IPS DF 19.7 (cell line): ENCODE results near the gene FAN1.
"Not testable (repeated sequence)": the region's sequence is repeated elsewhere in the genome, so short reads cannot be mapped to it uniquely, and the experiment has no call there.

Source experiments
- DNase-seq: peaks from one replicate; pipeline ENCODE4 v3.0.0-alpha.2; 2013; ENCODE audit warnings: low read depth, low spot score

The FAN1 gene

DNA sequence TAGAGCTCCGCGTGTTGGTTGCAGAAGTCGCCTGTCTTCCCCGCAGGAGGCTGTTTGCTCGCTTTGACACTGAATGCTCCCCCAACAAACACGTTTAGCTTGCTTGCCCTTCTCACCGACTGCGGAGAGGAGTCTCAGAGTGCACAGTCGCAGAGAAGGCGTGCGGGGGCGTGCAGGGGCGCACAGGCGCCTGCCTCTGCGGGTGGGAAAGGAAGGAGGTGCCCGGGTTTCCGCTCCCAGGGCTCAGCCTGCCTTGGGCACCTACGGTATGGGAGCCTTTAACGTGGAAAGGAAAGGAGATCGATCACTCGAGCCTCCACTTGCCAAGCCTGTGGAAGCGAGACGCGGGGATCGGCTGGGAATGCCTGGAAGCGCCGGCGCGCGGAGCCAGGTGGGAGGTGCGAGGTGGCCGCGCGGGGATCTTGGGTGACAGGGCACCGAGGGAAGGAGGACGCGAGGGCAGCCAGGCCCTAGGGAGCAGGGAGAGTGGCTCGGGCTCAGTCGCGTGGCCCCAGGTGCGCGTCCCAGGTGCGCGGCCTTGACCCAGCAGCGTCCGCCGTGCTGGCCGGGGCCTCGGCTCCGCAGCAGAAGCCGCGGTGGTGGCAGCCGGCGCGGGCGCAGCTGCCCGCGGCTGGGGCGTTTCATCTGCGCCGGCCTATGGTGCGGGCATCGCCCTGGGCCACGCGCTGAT is at the start of gene FAN1:
TSS of gene FAN1 (plus strand) at position 419 of the 691 bp plus-strand sequence. CDS start 749 bp downstream, outside the sequence.
- DNase-seq: peak; percentile 81

DNA sequence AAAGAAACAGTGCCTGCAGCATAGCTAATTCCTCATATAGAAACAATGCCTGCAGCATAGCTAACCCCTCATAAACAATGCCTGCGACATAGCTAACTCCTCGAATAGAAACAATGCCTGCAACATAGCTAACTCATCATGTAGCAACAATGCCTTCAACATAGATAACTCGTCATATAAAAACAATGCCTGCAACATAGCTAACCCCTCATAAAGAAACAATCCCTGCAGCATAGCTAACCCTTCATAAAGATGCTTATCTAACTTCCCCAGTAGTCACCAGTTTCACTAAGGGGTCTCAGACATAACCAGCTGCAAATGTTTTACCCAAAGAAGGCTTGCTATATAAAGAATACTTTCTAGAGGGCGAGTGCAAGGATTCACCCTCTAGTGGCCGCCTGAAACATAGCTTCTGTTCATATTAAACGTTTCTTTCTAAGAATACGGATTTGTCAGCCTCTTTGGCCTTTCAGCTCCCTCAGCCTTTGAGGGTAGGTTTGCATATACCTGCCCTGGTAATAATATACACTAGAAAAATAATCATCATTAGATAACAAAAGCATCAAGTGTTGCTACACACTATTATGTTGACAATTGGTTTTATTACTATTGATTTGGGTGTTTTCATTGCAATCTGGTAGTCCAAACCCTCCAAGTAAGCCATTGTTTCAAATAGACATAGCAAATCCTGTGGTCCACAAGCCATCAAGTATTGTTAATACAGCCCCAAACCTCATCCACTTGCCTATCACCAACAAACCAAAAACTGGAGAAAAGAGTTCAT is 44.4 kb upstream of the FAN1 start:
- no peak for DNase-seq

DNA sequence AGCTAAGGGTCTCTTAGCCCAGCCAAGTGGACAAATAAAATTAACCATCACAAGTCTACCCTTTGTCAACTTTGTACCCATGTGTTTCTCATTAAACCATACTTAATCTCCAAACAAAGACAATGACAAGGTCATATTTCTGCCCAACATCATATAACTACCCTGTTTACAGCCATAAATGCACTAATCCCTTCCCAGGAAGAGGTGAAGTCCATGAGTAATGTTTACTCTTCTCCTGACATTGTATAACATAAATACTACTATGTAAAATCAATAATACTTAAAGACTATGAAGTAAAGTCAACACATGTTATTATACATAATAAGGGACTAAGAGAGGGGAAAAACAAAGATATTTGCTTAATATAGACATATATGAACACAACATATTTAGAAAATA is 38.5 kb upstream of the FAN1 start:
- no peak for DNase-seq

DNA sequence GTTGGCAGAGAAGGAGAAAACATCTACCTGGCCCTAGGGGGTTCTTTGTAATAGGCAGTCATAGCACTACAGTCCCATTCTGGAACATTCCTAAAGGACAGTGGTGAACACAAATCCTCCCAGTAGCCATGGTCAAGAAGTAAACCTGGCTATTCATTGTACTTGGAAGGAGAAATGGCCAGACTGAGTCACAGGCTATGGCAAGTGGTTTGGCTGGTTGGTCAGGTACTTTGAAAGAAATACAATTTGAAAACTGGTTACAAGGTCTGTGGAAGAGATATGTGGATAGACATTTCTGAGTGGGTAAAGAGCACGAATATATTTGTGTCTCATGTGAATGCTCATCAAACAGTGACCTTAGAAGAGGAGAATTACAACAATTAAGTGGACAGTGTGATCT is 33.0 kb upstream of the FAN1 start:
- no peak for DNase-seq

DNA sequence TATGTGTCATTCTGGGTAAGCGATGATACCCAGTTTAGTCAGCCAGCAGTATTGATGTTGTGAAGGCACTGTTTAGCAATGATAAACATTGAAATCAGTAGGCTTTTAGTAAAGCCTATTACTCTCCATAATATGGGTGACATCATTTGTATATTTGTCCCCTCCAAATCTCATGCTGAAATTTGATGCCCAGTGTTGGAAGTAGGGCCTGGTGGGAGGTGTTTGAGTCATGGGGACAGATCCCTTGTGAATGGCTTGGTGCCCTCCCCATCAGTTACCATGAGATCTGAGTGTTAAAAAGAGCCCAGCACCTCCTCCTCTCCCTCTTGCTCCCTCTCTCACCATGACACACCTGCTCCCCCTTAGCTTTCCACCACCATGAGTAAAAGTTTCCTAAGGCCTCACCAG is 31.4 kb upstream of the FAN1 start:
- no peak for DNase-seq

DNA sequence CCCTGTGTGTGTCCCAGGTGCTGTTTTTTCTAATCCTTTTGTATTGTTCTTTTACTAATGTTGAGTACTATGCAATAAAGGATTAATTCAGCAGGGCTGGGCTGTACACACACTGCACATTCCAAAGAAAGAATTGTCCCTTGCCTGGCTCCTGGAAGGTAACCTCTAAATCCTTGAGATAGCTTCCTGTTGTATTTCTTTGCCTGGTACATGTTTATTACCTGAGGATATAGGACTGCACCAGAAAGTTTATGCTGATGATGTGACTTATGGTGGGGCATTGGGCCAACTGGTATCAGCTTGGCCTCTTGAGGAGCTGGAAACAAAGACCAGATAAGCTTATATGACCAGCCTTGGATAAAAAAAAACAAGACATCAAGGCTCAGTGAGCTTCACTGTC is 26.6 kb upstream of the FAN1 start:
- no peak for DNase-seq

DNA sequence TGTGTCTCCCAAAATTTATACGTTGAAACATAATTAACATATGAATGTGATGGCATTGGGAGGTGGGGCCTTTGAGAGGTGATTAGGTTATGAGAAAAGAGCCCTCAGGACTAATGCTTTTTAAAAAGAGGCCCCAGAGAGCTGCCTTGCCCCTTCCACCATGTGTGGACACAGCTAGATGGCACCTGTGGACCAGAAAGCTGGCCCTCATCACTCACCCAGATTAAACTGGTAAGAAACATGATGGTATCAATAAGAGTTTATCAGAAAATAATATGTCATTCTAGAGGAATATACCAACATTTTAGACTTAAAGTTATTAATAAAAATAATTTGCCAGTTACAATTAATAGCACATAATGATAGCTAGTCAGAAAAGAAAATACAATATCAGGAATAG is 25.2 kb upstream of the FAN1 start:
- DNase-seq: no peak

DNA sequence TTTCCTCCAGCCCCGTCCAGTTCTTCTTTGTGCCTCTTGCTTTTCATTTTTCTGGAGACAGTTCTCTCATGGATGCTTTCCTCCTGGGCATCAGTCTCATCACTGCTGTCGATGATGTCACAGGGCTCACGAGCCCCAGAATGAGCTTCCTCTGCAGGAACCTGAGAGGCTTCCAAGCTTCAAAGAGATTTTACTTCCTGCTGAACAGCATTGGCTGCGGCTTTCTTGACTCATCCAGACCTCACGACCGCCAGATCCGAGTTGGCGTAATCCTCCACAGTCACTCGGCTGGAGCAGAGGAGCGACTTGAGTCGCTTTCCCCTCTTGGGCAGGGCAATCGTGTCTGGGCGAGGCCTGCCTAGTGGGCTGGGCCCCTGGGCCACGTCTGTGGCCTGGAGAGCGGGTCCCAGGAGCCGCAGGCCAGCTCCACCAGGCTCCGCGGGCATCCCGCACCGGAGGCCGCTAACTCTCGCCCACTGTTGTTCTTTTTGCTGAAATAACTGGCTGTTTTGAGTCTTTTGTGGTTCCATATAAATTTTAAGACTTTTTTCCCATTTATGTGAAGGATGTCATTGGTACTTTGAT is 20.8 kb upstream of the FAN1 start:
- DNase-seq: no peak

DNA sequence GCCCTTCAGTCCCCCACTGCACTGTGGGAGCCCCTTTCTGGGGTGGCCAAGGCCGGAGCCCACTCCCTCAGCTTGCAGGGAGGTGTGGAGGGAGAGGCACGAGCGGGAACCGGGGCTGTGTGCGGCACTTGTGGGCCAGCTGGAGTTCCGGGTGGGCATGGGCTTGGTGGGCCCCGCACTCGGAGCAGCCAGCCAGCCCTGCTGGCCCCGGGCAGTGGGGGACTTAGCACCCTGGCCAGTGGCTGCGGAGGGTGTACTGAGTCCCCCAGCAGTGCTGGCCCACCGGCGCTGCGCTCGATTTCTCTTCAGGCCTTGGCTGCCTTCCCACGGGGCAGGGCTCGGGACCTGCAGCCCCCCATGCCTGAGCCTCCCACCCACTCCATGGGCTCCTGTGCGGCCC is 20.0 kb upstream of the FAN1 start:
- DNase-seq: not testable (repeated sequence)

DNA sequence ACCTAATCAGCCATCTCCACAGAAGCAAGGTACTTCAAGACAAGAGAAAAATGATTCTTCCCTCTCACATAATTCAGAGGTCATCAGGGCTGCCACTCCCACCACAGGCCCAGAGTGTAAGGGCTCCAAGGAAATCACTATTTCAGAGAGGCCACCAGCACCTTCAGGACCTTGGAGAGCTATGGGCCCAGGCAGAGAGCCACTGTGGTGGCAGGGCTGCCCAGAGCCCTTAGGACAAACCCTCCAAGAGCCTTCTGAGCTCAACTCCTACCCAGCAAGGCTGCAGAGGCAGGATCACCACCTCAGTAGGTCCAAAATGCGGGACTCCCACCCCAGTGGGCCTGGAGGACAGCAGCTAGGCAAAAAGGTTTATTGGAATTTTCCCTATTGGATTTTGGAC is 17.9 kb upstream of the FAN1 start:
- no peak for DNase-seq

DNA sequence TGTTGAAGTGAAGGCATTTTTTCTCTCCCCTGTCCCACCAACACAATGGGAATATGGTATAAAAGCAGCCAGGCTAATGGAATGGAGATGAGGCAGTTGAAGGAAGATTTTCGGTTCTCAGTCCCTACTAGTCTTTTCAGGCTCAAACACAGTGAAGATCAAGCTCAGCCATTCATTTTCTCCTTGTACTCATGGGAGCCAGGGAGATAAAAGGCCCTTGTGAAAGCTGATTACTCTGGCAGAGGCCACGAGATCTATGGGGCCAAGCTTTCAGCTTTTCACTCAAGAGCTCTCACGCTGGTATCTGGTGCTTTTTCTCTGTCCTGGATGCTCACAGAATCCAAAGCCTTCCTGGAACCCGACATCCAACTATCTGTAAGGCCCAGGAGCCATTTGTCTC is 14.5 kb upstream of the FAN1 start:
- no peak for DNase-seq

DNA sequence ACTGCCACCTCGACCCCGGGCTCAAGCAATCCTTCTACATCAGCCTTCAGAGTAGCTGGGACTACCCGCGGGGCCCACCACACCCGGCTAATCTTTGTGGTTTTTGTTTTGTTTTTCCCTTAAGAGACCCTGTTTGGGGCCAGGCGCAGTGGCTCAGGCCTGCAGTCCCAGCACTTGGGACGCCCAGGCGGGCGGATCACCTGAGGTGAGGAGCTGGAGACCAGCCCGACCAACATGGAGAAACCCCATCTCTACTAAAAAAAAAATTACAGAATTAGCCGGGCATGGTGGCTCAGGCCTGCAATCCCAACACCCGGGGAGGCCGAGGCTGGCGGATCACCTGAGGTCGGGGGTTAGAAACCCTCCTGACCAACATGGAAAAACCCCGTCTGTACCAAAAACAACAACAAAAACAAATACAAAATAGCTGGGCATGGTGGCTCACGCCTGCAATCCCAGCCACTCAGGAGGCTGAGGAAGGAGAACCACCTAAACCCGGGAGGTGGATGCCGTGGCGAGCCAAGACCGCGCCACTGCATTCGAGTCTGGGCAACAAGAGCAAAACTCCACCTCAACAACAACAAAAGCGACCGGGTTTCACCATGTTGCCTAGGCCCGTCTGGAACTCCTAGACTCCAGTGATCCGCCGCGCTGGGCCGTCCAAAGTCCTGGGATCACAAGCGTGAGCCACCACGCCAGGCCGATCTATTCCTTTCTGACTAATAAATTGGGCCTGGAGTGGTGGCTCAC is 8.1 kb upstream of the FAN1 start:
- no peak for DNase-seq

DNA sequence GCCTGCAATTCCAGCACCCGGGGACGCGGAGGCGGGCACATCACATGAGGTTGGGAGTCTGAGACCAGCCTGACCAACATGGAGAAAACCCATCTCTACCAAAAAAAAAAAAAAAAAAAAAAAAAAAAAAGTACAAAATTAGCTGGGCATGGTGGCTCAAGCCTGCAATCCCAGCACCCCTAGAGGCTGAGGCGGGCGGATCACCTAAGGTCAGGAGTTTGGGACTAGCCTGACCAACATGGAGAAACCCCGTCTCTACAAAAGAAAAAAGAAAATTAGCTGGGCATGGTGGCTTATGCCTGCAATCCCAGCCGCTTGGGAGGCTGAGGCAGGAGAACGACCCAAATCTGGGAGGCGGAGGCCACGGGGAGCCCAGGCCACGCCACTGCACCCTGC is 7.5 kb upstream of the FAN1 start:
- DNase-seq: no peak

DNA sequence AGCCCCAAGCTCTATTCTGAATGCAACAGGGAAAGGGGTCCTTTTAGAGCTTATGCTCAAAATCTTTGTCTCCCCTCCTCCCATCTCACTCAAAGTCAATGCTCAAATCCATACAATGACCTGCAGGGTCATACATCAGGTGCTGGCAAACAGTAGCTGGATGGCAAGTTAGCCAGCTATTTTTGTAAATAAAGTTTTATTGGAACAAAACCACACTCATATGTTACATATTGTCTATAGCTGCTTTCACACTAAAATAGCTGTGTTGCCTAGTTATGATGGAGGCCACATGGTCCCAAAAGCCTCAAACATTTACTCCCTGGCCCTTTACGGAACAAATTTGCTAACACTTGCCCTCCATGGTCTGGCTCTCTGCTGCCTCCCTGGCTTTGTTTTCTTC is 1.8 kb upstream of the FAN1 start:
- DNase-seq: no peak

DNA sequence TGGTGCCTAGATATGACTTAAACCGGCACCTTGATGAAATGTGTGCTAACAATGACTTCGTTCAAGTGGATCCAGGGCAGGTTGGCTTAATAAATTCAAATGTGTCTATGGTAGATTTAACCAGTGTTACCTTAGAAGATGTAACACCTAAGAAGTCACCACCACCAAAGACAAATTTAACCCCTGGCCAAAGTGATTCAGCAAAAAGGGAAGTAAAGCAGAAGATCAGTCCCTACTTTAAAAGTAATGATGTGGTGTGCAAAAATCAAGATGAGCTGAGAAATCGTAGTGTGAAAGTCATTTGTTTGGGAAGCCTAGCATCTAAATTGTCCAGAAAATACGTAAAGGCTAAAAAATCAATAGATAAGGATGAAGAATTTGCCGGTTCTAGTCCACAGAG is 1.1 kb downstream of the FAN1 start:
- DNase-seq: no peak

DNA sequence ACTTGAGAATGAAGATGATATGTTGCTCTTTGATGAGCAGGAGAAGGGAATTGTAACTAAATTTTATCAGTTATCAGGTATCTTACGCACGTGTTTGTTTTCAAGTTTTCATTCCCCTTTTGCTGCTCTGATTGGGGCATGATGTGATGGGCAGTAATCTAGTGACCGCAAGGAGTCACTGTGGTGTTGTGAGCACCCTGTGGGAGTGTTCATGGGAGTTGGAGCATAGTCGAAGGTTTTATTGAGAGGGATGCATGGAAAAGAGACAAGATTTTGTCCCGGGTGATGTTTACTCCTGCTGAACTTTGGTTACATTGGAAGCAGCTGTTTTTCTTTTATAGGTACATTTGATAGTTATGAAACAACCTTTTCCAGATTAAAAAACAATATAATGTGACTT is 2.1 kb downstream of the FAN1 start:
- DNase-seq: no peak

DNA sequence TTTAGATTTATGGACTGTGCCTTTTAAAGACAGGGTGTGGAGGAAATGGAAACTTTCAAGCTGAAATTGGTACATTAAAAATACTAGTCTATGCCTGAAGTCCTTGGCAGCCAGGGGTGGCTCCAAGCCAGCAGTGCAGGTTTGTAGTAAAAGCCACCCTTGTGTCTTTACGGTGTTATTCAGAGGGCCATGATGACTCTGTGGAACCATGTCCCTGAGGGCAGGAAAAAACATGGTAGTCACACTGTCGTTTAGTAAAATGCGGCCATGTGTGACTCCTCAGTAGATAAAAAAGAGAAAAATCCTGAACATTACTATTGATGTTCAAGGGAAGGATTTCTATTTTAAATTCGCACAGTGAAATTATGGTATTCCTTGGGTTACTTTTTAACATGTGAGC is 2.7 kb downstream of the FAN1 start:
- DNase-seq: no peak

DNA sequence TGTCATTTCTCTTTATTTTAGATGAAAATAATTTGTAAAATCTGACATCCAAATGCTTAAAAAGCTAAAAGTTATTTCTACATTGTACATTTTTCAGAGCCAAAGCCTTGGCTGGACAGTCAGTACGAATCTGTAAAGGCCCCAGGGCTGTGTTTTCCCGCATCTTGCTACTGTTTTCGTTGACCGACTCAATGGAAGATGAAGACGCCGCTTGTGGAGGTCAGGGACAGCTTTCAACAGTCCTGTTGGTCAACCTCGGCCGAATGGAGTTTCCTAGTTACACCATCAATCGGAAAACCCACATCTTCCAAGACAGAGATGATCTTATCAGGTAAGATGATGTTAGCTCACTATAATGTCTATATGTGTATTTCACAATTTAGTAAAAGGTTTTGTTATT is 10.0 kb downstream of the FAN1 start:
- DNase-seq: no peak

DNA sequence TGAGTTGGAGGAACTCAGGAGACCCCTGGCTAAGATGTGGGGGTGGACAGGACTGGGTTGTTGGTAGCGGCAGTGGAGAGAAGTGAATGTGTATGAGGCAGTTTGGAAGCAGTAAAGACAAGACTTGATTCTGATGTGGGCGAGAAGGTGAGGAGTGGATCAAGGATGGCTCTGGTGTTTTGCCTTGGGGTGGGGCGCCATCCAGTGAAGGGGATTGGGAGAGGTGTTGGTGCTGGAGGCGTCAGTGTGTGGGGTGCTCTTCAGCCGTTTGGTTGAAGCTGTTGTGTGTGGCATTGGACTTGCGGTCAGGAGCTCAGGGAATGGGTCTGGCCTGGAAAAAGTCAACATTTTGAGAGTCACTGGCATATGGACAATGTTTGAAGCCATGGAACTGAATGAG is 13.3 kb downstream of the FAN1 start:
- DNase-seq: no peak

DNA sequence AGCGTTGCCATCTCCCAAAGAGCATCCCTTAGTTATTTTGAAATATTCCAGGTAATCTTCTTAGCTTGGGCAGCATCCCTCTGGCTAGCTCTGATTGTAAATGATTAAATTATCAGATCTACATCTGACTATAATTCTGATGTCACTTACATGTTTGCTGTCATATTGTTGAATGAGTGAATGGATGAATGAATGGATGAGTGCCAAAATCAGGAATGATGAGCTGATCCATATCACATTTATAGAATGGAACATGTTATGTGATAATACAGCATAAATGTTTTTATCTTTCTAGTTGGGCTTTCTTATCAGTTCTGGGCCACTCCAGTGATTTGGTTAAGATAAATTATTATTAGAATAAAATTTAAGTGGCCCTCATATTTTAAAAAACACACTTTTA is 14.0 kb downstream of the FAN1 start:
- DNase-seq: no peak

DNA sequence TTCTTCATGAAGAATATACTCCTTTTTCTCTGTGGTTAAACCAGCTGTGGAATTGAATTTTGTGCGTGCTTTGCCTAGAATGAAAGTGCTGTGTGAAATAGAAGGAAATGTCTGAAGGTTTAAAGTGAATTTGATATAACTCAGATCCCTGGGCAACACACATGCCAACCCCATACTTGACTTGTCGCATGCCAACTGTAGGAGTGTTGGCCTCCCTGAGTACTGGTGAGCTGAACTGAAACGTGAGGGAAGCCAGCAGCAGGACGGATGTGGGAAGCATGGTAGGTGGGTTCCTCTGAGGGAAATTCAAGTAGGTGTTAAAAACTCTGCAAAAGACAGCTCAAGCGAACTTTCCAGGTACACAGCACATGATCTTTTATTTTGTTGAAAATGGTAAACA is 14.7 kb downstream of the FAN1 start:
- no peak for DNase-seq

DNA sequence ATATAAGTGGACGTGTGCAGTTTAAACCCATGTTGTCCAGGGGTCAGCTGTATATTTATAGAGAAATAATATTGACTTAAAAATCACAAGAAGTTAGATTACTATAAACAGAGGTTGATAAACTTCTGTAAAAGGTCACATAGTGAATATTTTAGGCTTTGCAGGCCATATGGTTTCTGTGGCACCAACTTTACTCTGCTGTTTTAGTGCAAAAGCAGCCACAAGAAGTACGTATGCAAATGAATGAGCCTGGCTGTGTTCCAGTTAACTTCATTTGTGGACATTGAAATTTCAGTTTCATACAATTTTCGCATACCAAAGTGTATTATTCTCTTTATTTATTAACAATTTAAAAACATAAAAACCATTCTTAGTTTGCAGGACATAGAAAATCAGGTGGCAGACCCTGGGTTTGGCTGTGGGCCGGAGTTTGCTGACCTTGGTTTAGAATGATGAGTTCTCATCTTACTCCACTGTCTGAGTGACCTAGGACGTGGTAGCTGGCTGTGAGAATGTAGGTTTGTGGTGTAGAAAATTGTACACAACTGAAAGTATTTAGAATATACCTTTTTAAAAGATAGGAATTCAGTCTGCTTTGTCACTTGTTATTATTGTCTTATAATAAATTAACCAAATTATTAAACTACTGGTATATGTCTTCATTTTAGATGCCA is 16.3 kb downstream of the FAN1 start:
- no peak for DNase-seq
